GM18909 (cell line): ENCODE data around the gene MAPK11.

Source experiments
- ATAC-seq: cut with Tn5 transposase; IDR thresholded peaks from one replicate; pipeline ENCODE4 v1.9.1; 2021; ENCODE audit warnings: mild to moderate bottlenecking; ENCODE audit not compliant: unreplicated experiment, poor library complexity

The MAPK11 gene

GRCh38 chr22:50297510-50298265 is 27.5 kb upstream of the MAPK11 start:
- ATAC-seq = no peak

- no peak for ATAC-seq
Observed at GRCh38 chr22:50296658-50297490, 26.7 kb upstream of the MAPK11 start.

GRCh38 chr22:50294319-50294656 is 24.1 kb upstream of the MAPK11 start:
- ATAC-seq = no peak

- ATAC-seq = no peak
Observed at GRCh38 chr22:50293441-50294318, 23.5 kb upstream of the MAPK11 start.

GRCh38 chr22:50292643-50293440 is 22.7 kb upstream of the MAPK11 start:
- no peak for ATAC-seq

- ATAC-seq = no peak
Observed at GRCh38 chr22:50289942-50290630, 19.9 kb upstream of the MAPK11 start.

GRCh38 chr22:50289151-50289941 is 19.2 kb upstream of the MAPK11 start:
- no peak for ATAC-seq

GRCh38 chr22:50287731-50288130 is 17.6 kb upstream of the MAPK11 start:
- ATAC-seq = no peak

GRCh38 chr22:50286701-50287318 is 16.6 kb upstream of the MAPK11 start:
- no peak for ATAC-seq

GRCh38 chr22:50286275-50286674 is 16.1 kb upstream of the MAPK11 start:
- no peak for ATAC-seq

GRCh38 chr22:50285568-50286229 is 15.5 kb upstream of the MAPK11 start:
- no peak for ATAC-seq

GRCh38 chr22:50284479-50284878 is 14.3 kb upstream of the MAPK11 start:
- ATAC-seq = no peak

- no peak for ATAC-seq
Observed at GRCh38 chr22:50283821-50284220, 13.6 kb upstream of the MAPK11 start.

- ATAC-seq = no peak
Observed at GRCh38 chr22:50282361-50283155, 12.4 kb upstream of the MAPK11 start.

GRCh38 chr22:50281957-50282356 is 11.8 kb upstream of the MAPK11 start:
- ATAC-seq = no peak

GRCh38 chr22:50281384-50281760 is 11.2 kb upstream of the MAPK11 start:
- ATAC-seq = no peak
